ENCODE results near the gene LRRFIP2.

GRCh38 chr3:37053337-37053736 lies 121.0 kb downstream of the LRRFIP2 start:
- TF ChIP-seq CTCF (conservative IDR thresholded peaks at IDR 0.05; ENCODE audit: low read depth, low read length) (no peak), EZH2 (IDR thresholded peaks at IDR 0.05; ENCODE audit: borderline replicate concordance, low read depth, low read length, poor library complexity, severe bottlenecking) (no peak)
